GM20431 (cell line): Measurements from ENCODE around the gene CENPI.
"Not testable (repeated sequence)": the region's sequence is repeated elsewhere in the genome, so short reads cannot be mapped to it uniquely, and the experiment has no call there.

Experiments used
- in situ Hi-C: fragments of 300-500 bp; cut with MseI, MboI; formaldehyde crosslinking; loops from one replicate; pipeline ENCODE4 v1.15.0; 2020; ENCODE audit warnings: low sequenced_read_pairs; ENCODE audit not compliant: unreplicated experiment

The CENPI gene

GRCh38 chrX:101097546-101098453 is at the start of gene CENPI:
TSS of gene CENPI (plus strand) at chrX:101098204. CDS start at chrX:101101071, 2,867 bp downstream.
- in situ Hi-C loops = no loop called here

DNA sequence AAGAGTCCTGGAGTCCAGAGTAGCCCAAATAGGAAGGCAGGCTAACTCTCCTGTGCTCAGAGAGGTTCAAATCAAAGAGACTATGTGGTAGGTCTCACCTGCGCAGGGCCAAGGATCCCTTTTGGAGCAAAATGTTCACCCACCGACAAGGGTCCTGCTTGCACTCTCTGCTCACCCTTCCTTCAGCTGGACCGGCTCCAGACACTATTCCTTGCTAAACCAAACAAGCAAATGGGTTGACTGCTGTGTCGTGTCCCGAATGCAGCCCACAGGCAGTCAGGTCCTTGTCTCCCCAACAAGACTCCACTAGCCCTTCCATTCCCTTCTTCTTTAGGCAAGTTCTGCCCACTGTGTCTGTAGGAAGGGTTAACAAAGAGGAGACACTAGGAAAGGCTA is 46.9 kb upstream of the CENPI start:
- in situ Hi-C loops = no loop called here

GRCh38 chrX:101051549-101052302 is 46.3 kb upstream of the CENPI start, which contains the start of gene TRMT2B:
TSS of gene TRMT2B (minus strand) at chrX:101052111. CDS start at chrX:101042289, 9,822 bp downstream.
- in situ Hi-C loops = no loop called here

- in situ Hi-C loops = not testable (repeated sequence)
Measured at GRCh38 chrX:101056551-101056950, 41.5 kb upstream of the CENPI start.

- in situ Hi-C loops = no loop called here
Measured at GRCh38 chrX:101057093-101057714, 40.8 kb upstream of the CENPI start.

- in situ Hi-C loops = no loop called here
Measured at GRCh38 chrX:101062176-101062575, 35.8 kb upstream of the CENPI start.

GRCh38 chrX:101071582-101071981 is 26.4 kb upstream of the CENPI start:
- in situ Hi-C loops = no loop called here

- in situ Hi-C loops = no loop called here
Measured at GRCh38 chrX:101078716-101079598, 19.0 kb upstream of the CENPI start, which contains the start of gene TMEM35A. TSS of gene TMEM35A (plus strand) at chrX:101078879. CDS start at chrX:101079003, 124 bp downstream.

DNA sequence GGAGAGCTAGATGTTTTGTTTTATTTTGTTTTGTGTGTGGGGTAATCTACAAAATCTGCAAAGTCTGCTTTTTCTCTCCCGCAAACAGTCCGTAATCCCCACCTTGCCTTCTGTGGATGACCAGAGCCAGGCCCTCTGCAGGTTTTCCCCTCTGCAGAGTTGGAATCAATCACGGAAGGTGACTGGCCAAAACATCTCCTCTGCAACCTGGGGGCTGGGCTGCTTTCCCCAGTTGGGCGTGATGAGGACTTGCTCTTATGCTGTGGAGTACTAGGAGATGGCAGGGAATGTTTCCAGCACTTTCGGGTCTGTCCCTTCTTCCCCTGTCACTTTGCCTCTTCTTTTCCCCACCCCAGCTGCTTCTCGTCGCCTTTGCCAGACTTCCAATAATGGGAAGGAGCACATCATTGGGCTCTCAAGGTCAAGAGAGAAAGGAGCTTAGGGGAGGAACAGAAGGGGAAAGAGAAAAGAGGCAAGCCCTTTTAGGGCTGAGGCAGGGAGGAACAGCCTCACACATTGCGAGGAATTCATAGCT is 18.2 kb upstream of the CENPI start:
- in situ Hi-C loops = no loop called here

DNA sequence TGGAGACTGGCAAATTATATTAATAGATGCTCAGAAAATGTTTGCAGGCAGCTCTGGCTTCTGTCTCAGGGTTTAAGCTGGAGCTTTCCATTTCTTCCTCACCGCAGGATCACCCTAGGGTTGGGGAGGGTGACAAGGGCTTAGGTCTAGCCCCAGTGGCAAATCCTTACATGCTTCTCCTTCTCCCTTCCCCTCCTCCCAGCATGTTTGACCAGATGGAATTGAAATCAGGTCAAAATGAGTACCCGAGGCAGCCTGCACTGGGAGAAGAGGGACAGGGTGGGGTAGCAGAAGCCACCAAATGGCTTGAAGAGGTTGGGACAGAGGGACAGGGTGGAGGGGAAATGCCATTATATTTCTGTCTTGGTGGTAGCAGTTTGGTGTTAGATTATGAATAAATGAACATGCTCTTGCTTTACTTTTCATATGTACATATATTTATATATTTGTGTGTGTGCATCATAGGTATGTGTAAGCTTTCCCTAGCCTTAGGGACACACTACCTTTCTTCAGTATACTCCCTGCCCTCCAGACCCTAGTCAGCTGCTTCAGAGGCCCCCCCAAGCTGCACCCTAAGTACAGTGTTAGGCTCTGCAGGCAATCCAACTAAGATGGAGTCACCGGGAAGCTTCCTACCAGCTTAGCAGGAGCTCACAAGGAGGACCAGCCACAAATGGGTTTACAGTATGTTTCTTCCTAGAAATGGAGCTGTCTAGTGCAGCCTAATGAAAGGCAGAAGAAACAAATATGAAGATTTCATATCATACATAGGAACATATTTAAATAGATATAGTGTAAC is 17.5 kb upstream of the CENPI start:
- in situ Hi-C loops = no loop called here

- in situ Hi-C loops = no loop called here
Measured at GRCh38 chrX:101081231-101081630, 16.8 kb upstream of the CENPI start.

DNA sequence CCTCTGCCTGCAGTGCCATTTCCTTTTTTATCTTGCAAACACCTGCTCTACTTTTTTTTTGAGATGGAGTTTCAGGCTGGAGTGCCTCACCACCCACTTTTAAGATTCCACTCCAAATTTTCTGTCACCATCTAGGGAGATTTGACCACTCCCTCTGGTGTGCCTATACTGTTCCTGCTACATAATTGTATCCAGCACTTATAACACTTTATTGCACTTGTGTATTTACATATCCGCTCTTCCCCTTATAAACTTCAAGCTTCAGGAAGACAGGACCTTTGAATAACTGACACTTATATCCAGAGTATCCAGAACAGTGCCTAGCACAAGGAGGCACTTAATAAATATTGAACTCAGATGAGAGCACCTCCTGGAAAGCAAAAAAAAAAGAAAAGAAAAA is 6.2 kb upstream of the CENPI start:
- in situ Hi-C loops = no loop called here

GRCh38 chrX:101108284-101108683 is 10.3 kb downstream of the CENPI start:
- in situ Hi-C loops = no loop called here

GRCh38 chrX:101117701-101118100 is 19.7 kb downstream of the CENPI start:
- in situ Hi-C loops = no loop called here

GRCh38 chrX:101136235-101136634 is 38.2 kb downstream of the CENPI start:
- in situ Hi-C loops = no loop called here
